Measurements from ENCODE around the gene CDK11A.
"Not testable (repeated sequence)": the region's sequence is repeated elsewhere in the genome, so short reads cannot be mapped to it uniquely, and the experiment has no call there.

The CDK11A gene

DNA sequence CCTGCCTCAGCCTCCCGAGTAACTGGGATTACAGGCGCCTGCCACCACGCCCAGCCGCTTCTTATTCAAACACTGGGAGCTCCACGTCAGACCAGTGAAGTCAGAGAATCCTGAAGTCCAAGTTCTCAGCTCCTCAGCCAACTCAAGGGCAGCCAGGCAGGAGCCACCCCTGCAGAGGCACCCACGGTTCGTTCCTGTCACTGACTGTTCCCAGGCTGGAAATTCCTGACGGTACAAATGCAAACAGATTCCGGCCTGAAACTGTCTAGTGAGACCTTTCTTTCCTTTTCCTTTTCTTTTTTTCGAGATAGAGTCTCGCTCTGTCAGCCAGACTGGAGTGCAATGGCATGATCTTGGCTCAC is 43.3 kb downstream of the CDK11A start:
- no peak for DNase-seq

DNA sequence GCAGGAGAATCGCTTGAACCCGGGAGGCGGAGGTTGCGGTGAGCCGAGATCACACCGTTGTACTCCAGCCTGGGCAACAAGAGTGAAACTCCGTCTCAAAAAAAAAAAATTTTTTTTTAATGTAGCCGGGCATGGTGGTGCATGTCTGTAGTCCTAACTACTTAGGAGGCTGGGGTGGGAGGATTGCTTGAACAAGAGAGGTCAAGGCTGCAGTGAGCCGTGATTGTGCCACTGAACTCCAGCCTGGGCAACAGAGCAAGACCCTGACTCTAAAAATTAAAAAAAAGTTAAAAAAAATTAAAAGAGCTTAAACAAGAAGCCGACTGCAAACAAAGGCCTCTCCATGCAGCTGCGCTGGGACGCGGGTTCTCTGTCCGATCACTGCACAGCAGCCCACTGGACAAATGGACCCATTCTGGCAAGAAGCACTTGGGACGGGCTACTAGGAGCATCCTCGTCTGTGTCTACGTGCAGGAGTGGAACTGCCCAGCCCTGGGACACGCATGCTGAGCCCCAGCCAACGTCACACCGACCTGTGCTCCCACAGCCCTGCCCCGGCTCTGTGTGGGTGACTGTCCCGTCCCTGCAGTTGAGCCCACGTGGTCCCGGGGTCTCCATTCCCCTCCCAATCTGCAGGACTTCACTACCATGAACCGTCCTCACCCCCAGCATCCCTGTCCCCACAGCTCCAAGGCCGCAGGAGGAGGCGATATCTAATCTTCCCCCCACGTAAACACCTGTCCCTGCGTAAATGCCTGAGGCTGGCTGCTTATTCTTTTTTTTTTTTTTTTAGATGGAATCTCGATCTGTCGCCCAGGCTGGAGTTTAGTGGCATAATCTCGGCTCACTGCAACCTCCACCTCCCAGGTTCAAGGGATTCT is 43.9 kb downstream of the CDK11A start:
- no peak for DNase-seq

DNA sequence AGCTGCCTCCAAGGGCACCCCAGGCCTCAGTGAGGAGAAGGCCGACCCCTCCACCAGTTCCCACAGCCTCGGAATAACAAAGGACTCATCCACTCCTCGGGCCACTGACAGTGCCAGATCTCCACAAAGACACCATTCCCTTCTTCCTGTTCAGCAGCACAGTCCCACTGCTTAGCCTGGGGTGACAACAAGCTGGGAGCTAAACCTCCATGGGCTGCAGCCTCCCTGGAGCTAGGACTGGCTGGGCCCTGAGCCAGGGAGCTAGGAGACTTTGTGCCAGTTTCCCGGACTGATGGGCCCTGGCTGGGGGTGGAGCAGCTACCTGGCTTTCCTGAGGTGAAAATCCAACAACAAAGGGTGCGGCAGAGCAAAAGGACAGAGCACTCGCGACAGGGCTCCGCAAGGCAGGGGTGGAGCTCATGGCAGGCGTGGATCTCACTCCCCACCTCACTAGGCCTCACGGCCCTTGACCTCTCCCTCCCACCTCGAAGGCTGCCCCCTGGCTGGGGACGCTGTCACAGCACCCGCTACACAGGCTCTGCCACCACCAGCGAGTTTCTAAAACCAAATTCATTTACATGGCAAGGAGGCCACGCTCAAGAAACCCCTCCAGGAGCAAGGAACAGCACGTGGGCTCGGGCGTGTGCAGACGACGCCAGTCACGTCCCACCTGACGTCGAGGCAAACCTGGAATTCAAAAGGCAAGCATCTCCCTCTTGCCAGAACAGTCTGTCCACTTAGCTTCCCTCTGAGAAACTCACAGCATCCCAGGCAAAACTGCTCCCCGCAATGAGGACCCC is 45.4 kb downstream of the CDK11A start:
- no peak for DNase-seq

DNA sequence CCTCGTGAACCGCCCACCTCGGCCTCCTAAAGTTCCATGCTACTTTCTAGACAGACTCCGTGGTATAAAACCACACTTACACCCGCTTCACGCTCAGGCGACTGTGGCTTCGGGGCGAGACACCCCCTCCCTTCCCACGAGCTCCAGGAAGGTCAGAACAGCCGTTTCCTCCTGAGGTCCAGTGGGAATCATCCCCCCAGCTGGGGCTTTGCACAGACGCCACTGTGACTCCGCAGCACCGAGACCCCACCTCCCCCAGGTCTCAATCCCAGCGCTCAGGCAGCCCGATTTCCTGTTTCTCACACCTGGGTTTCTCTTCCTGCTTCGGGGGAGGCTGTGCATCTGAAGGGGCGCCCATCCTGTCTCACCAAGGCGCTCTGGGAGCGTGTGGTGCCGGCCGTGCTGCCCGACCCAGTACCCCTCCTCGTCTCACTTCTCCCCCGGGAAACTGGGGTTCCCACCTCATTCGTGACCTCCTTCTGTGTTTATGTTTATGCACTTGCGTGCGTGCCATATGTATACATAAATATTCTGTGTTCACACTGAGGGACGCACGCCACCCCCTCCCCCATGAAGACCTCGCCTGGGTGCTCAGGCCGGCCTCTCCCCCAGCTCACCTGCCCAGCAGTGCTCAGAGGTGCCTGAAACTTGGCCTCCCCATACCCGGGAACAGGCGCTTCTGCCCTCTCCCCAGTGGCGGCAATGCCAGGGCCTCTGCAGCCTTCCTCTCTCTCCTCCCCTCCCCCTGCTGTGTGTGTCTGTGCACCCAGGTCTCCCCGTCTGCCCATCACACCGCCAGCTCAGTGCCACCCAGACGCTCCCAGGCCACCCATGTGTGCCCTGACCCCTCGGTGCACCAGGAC is 46.2 kb downstream of the CDK11A start:
- DNase-seq: peak; percentile 53

DNA sequence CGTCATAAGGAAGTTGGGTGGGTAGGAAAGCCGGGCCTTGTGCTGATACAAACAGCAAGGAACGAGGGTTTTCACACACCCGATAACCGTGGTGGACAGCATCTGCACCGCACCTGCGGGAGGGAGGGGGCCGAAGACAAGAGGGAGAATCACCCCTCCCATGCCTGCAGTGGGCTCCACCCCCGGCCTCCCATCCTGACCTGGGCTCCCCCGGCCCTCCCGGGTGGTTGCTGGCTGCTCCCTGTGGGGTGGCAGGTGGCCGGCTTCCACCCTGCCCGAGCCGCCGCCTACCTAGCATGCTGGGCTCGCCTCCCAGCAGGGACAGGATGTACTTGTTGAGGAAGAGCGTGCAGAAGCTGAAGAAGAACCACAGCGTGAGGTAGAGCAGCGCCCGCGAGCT is 48.1 kb downstream of the CDK11A start:
- DNase-seq: not testable (repeated sequence)

DNA sequence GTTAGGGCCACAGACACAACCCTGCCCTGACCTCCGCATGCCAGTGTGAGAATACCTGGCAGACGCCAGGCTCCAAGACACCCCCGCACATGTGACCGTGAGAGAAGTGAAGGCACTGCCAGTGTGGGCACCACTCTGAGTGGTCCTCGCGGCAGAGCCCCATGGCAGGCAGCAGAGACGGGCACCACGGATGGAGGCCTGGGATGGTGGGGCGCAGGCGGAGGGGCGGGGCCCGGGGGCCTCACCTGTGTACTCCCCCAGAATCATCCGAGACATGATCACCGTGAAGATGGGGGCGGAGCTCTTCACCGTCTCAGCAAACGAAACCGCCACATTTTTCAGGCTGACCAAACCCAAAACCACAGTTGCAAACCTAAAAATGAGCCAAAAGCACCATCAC is 48.9 kb downstream of the CDK11A start:
- not testable (repeated sequence) for DNase-seq

DNA sequence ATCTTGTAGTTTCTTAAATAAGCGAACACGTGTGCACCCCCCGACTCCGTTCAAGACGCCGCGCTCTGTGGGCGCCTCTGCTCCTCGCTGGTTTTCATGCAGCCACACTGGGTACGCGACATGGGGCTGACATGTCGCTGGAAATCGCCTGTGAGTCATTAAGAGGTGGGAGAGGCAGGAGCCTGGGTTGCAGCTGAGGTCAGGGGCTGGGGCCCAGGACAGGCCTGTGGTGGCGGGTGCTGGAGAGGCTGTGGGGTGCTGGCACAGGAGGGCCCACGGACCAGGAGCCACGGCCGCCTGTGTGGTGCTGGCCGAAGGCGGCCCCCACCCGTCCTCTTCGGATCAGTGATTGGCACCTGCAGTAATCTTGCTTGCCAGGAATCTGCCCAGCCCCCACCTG is 49.4 kb downstream of the CDK11A start:
- DNase-seq: not testable (repeated sequence)

DNA sequence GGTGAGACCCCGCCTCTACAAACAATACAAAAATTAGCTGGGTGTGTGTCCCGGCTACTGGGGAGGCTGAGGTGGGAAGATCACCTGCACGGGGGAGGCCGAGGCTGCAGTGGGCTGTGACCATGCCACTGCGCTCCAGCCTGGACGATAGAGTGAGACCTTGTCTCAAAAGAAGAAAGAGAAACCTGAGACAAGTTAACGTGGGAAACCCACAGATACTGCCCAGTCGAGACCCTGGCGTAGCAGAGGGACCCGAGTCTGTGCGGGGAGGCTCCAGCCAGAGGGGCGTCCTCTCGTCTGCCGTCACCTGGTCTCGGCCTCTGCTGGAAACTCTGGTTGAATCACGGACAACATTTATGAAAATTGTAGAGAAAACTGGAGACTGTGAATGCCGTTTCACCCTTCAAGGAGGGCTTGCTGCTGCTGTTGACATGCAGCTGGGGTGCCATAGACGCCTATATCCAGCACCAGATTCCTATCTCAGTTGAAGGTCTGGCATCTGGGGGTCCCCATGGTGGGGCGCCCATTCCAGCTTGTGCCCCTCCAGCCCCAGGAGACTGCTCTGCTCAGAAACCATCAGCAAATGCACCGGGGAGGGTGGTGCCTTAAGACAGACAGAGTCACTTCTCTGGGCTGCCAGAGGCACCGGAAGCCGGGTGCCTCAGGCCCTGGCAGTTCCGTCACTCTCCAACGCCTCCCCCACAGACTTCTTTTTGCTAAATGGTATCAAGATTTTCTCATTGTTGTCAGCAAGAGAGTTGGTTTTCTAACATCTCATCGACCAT is 51.8 kb downstream of the CDK11A start:
- no peak for DNase-seq

DNA sequence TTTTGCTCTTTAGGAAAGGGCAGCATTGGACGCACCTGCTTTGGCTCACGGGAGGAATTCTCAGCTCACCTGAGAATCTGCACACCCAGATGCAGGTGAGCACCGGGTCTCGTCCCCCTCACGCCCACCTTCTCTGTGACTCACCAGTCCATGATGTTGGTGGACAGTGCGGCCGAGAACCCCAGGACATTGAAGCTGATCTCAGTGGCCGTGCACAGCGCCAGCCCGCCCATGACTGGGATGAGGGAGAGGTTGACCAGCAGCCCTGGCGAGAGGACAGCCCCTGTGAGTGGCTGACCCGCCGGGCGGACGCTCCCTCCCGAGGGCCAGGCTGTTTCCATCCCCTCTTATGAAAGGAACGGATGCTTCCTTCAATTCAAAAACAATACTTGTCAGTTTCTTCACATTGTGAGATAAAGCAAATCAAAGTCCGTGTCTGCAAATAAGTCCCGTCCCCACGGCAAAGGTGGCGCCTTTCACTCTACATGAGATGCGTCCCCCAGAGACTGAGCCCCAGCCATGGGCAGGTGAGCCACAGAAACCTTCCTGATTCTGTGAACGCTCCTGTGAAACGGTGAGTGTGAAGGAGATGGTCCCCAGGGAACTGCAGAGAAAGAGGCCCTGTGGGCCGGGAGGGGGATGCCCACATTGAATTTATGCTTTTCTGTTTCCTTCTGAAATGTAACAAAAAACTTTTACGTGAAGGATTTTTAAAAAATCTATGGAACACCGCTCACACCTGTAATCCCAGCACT is 52.6 kb downstream of the CDK11A start:
- no peak for DNase-seq

DNA sequence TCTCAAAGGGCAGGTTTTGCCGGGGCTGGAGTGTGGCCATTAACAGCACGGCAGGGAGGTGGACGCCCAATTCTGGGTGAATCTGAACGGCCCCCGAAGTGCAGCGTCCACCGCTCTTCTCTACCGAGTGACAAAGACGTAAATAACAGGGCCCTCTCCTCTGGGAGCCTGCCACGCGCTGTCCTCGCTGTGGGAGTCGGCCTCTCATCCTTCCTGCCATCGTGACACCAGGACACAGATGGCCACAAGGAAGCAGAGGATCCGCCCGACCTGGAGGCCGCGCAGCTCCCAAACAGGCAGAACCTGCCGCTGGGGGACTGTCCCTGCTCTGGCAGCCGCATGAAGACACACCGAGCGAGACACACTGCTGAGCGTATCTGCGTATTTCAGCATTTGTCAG is 53.3 kb downstream of the CDK11A start:
- no peak for DNase-seq

DNA sequence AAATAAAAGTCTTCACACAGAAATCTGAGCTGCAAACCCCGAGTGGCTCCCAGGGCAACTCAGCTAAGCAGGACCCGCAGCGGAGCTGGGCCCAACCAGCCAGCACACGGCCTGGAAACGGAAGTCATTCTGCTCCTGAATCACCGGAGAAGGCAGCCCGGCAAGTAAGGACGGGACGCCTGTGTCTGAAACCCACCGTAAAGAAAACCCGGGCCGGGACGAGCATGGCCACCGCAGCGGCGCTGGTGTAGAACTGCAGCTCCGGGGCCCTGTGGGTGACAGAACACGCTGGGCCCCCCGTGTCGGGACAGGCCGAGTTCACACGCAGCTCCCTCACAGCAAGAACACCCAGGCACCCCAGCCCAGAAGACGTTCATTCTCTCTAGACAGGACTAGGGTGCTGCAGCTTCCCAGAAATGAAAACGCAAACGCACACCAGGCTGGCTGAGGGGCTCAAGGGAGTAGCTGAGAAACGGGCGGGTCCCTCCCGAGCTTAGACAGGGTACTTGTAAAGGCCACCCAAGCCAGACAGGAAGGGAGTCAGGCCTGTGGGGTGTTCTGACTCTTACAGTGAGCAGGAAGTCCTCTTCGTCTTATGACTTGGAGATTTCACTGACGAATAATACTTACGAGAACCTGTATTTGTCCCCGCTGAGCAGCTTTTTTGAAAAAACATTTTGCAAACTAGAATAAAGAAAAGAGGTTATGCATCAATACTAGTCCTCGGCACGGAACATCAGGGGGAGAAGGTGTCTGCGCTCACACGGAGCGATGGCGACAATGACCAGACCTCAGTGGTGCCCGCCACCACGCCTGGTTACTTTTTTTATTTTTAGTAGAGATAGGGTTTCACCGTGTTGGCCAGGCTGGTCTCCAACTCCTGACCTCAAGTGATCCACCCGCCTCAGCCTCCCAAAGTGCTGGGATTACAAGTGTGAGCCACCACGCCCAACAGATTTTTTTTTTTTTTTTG is 54.4 kb downstream of the CDK11A start:
- DNase-seq: no peak

DNA sequence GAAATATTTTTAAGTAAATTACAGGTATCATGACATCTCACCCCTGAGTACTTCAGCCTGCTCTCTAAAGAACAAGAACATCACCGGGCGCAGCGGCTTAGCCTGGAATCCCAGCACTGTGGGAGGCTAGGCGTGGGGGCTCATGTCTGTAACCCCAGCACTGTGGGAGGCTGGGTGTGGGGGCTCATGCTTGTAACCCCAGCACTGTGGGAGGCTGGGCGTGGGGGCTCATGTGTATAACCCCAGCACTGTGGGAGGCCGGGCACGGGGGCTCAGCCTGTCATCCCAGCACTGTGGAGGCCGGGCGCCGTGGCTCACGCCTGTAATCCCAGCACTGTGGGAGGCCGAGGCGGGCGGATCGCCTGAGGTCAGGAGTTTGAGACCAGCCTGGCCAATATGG is 57.6 kb downstream of the CDK11A start:
- no peak for DNase-seq

DNA sequence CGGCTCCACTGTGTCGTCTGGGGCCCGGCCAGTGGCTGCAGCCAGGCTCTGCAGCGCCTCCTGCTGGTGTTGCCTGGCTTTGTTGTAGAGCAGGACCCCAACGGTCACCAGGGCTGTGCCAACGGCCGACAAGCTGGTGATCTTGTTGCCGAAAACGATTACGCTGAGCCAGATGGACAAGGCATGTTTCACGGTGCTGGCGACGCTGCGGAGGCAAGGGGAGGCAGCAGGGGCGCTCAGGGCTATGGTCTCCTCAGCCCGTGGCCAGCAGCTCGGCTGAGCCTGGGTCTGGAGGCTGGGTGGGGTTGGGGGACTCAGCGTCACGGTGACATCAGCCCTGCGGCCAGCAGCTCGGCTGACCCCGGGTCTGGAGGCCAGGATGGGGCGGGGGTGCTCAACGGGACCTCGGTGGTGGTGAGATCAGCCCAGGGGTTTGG is 58.3 kb downstream of the CDK11A start:
- peak; percentile 47 for DNase-seq

DNA sequence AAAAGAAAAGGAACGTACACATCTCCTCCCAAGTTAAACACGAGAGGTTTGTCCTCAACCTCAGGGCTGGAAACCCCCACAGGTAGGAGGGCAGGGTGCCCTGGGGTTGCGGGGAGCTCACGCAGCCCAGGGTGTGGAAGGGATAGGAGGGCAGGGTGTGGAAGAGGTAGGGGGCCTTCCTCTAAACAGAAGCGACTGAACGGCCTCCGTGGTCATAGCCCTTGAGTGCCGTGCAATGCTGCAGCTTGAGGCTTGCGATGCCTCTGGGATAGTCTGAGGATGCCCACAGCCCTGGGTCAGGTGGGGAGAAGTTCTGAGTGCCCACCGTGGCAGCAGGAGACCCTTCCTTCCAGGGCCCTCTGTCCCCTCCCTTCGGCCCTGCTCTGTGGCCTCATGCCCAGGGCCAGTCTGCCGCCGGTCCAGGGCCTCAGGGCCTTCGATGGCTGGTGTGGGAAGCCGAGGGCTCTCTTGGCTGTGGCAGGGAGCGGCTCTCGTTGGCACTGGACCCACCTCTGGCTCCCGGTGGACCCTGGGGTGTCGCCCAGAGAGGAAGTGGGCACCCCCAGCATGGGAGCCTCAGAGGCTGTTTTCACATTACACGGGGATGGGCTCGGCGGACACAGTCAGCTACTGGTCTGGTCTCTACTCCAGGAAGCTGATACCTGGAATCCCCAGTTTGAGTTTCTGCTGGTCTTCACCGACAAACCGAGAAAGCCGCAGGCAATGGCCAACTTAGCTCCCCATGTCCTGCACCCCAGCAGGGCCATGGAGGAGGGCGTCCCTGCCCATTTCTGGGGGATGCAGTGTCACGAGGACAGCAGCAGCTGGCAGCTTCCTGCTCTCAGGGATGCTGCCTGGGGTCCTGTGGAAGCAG is 59.0 kb downstream of the CDK11A start:
- no peak for DNase-seq

DNA sequence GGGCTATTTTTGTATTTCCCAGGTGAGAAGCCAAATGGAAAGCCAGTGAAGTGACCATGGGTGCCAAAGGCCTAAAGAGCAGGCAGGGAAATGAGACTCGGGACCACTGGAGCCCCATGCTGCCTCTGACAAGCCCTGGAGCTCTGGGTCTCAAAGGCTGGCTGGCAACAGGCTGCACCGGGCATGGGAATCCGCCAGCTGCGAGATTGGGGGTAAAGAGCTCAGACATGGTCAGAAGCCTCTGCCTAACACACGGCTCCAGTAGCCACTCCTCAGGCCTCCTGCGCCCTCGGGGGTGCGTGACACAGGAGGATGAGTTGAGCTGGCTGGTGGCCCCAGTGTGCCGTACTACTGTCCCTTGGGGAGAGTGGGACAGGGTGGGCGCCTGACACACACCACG is 59.8 kb downstream of the CDK11A start:
- DNase-seq: not testable (repeated sequence)

DNA sequence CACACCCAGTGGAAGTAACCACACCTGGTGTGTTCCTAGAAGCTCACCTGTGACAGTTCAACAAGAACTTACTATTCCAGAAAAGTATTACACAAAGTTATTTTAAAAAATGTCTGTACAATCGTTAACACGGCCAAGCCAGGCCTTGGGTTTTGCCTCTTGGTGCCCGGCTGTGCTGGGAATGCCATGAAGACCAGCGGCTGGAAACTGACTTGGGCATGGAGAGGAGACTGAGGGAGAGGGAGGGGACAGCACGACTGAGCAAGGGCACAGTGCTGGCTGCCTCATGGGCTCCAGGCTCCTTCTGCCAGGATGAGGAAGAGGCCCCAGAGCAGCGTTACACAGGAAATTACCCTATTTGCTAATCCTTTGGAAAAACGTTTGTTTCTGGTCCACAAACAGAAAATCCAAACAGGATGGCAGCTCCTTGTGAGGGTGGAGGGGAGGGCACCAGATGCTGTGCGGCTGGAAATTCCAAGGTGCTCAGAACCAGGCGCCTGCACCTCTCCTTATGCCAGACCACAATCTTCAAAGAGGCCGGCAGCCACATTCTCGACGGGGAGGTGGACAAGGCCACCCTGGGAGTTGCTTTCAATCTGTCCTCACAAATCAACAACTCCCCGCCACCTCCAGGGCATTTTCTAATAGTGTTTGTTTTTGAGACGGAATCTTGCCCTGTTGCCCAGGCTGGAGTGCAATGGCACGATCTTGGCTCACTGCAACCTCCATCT is 61.2 kb downstream of the CDK11A start:
- DNase-seq: not testable (repeated sequence)

DNA sequence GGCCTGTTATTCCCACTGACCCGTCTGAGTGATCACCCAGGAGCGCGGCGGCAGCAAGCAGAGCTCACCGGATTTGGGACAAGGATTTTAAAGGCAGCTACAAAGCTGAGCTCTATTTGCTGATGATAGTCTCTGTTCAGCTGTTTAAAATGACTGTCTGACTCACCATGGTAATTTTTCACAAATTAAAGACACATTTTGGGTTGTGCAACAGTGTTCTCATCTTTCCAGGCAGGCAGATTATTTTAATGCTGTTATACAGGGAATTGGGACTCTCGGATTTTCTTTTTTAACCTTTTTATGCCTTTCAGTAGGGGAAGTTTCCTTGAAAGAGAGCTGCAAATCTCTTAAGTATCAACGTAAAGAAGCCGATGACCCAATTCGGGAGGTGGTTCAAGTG is 61.8 kb downstream of the CDK11A start:
- DNase-seq: not testable (repeated sequence)

Measured in activated T-cell treated with anti-CD3 and anti-CD28 coated beads, Interleukin-2, amount 50 U/mL, for 1 hour (primary cell).